ENCODE data around the gene TIMM13.
"Not testable (repeated sequence)": the region's sequence is repeated elsewhere in the genome, so short reads cannot be mapped to it uniquely, and the experiment has no call there.

The TIMM13 gene

GRCh38 chr19:2432131-2432848 lies 4.9 kb upstream of the TIMM13 start:
- in situ Hi-C loops (cut with HindIII; ENCODE audit: low sequenced_read_pairs): no loop called here

GRCh38 chr19:2431318-2432055 lies 4.1 kb upstream of the TIMM13 start:
- in situ Hi-C loops (cut with HindIII; ENCODE audit: low sequenced_read_pairs): no loop called here

DNA sequence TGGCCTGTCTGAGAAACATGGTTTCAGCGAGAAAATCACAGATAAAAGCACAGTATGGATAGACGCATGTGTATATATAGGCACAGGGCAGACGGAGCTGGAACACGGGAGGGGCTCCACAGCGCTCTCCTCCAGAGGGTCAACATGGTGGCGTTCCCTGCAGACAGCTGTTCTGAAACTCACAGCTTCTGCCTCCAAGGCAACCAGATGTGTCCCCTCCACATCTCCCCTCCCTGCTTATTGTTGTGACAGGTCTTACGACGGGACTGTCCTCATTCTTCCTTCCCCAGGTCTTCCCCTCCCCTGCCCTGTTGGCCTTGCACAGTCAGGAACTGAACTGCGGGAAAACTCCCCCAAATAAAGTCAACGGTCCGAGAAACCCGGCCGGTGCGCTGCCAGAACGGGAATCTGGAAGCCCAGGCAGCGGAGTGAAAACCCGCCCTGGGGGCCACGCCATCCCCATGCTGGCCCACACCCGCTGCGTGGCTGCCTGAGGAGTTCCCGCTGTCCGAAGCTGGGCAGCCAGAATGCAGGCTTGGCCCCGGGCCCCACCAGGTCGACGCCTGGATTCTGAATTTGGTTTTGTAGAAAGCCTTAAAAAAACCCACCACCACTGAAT lies 2.6 kb upstream of the TIMM13 start:
- in situ Hi-C loops (cut with HindIII; ENCODE audit: low sequenced_read_pairs): no loop called here

GRCh38 chr19:2428756-2429711 lies 1.6 kb upstream of the TIMM13 start:
- in situ Hi-C loops (cut with HindIII; ENCODE audit: low sequenced_read_pairs): no loop called here

DNA sequence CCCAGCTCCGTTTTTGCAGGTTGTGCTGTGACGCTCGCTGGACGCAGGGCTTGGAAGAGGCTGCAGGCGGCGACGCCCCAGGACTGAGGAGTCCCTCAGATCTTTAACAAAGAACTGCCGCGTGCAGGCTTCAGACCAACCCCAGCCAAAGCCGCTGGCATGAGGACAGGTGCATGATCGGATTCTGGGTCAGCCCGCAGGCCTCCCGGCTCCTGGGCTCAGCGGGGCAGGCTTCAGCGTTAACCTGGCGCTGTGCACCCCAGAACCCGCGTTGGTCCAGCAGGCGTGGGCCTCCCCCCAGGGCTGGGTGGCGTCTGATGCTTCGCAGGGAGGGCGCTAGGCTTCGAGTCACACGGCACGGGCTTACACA lies 920 bp upstream of the TIMM13 start:
- in situ Hi-C loops (cut with HindIII; ENCODE audit: low sequenced_read_pairs): no loop called here

DNA sequence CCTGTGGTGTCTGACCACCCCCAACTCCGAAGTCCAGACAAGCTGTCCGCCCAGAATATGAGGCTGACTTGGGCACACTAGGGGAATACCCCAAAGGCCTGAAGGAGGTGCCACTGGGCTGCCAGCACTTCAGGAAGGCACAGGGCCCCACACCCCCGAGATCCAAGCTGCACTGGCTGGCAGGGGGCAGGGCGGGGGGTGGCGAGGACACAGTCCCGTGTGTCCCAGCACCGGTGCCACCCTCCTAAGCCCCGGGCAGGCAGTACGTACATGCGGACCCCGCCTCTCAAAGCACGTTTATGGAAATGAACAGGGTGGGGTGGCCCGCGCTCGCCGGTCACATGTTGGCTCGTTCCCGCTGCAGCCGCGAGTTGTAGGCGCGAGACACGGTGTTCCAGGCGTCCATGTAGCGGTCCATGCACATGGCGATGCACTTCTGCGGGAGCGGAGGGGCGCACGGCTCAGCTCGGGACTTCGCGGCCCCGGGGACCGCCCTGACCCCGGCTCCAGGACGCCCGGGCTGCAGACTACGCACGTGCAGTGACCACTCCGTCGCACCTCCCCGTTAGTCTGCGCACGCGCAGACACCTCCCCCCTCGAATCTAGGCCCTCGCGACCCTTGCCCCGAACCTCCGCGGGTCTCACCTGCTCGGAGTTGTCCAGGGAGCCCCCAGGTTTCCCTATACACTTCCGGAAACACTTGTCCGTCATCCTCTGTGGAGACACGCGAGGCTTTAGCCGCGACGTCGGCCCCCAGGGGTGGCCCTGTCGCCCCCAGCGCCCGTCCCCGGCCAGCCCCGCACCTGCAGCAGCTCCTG lies 566 bp downstream of the TIMM13 start:
- in situ Hi-C loops (cut with HindIII; ENCODE audit: low sequenced_read_pairs): no loop called here

DNA sequence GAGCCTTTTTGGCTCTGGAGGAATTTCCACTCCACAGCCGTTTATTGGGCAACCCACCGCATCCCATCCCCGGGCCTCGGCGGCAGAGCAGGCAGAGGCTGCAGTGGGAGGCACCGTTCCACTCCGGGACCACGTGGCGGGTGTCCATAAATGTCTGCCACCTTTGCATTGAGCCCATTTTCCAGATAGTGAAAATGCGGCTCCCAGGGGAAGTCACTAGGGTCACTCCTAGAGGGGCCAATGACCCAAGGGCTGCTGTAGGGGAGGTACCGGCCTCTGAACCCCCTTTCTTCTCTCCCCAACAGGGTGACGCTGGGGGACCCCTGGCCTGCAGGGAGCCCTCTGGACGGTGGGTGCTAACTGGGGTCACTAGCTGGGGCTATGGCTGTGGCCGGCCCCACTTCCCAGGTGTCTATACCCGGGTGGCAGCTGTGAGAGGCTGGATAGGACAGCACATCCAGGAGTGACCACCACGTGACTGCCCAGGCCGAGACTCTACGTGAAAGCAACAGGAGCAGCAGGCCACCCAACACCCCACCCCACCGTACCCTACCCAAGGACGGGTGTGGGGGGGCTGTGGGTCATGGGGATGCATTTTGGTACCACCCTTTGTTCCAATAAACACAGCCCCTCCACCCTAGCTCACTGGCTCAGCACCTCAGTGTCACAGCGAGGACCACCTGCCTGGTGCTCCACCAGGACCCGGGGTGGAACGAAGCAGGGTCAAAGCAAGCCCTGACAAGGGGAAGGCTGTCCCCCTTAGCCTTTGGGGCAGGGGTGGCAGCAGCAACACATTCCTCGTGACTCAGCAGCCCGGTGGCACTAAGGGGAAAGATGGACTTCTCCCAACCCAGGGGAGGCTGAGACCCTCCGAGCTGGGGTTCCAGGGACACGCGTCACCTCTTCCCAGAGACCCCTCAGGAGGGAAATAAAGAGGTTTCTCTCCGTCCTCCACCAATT lies 1.5 kb downstream of the TIMM13 start:
- in situ Hi-C loops (cut with HindIII; ENCODE audit: low sequenced_read_pairs): no loop called here

- in situ Hi-C loops (cut with HindIII; ENCODE audit: low sequenced_read_pairs): no loop called here
These were observed 2.4 kb downstream of the TIMM13 start for GRCh38 chr19:2424686-2425621.

- in situ Hi-C loops (cut with HindIII; ENCODE audit: low sequenced_read_pairs): no loop called here
These were observed 3.3 kb downstream of the TIMM13 start for GRCh38 chr19:2423915-2424685.

DNA sequence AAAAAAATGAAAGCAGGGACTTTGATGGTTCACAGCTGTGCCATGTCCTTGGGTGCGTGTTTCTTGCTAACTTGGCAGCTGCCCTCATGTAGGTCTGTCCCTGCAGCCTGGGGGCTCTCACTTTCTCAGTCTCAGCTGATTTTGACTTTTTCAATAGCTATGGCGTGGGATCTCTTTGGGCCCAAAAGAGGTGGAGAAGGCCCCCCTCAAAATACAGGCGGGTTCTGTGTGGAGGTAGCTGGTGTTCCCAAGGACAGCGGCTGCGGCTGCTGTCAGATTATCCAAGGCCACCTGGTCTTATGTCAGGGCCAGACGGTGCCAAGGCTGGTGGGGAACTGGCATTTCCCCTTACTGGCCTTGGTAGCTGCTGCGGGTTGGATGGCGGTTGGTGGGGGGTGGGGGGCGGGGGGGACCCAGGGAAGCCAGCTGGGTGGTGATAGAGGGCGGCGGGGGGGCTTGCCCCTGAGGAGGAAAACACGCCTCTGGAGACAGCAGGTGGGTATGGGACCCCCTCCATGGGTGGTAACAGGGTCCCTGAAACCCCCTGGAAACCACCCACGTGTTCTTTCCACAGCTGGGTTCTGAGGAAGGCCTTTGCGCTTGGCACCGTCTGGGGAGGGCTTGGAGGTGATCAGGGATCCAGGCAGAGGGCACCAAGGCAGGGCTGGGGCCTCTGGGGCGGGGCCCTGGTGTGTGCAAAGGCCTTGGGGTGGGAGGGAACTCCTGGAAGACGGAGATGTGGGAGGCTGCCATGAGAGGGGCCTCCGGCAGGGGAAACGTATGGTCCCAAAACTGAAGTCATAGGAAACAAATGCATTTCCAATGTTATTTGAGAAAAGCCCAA lies 4.1 kb downstream of the TIMM13 start:
- in situ Hi-C loops (cut with HindIII; ENCODE audit: low sequenced_read_pairs): no loop called here

- in situ Hi-C loops (cut with HindIII; ENCODE audit: low sequenced_read_pairs): no loop called here
These were observed 5.6 kb downstream of the TIMM13 start for GRCh38 chr19:2421581-2422306.

- in situ Hi-C loops (cut with HindIII; ENCODE audit: low sequenced_read_pairs): no loop called here
These were observed 6.9 kb downstream of the TIMM13 start for GRCh38 chr19:2420490-2420889.

DNA sequence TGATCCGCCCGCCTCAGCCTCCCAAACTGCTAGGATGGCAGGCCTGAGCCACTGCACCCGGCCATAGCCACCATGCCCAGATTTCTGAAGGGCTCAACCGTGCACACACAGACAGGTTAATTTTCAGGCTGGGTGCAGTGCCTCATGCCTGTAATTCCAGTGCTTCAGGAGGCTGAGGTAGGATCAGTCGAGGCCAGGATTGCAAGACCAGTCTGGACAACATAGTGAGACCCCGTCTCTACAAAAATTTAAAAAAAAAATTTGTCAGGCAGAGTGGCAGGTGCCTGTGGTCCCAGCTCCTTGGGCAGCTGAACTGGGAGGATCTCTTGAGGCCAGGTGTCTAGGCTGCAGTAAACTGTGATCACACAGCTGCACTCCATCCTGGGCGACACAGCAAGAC lies 7.6 kb downstream of the TIMM13 start:
- in situ Hi-C loops (cut with HindIII; ENCODE audit: low sequenced_read_pairs): no loop called here

GRCh38 chr19:2417881-2418406 lies 9.4 kb downstream of the TIMM13 start:
- in situ Hi-C loops (cut with HindIII; ENCODE audit: low sequenced_read_pairs): no loop called here

- in situ Hi-C loops (cut with HindIII; ENCODE audit: low sequenced_read_pairs): not testable (repeated sequence)
These were observed 9.9 kb downstream of the TIMM13 start for GRCh38 chr19:2417436-2417835.
